ENCODE measurements around the gene SLAMF9.

SLAMF9 gene

DNA sequence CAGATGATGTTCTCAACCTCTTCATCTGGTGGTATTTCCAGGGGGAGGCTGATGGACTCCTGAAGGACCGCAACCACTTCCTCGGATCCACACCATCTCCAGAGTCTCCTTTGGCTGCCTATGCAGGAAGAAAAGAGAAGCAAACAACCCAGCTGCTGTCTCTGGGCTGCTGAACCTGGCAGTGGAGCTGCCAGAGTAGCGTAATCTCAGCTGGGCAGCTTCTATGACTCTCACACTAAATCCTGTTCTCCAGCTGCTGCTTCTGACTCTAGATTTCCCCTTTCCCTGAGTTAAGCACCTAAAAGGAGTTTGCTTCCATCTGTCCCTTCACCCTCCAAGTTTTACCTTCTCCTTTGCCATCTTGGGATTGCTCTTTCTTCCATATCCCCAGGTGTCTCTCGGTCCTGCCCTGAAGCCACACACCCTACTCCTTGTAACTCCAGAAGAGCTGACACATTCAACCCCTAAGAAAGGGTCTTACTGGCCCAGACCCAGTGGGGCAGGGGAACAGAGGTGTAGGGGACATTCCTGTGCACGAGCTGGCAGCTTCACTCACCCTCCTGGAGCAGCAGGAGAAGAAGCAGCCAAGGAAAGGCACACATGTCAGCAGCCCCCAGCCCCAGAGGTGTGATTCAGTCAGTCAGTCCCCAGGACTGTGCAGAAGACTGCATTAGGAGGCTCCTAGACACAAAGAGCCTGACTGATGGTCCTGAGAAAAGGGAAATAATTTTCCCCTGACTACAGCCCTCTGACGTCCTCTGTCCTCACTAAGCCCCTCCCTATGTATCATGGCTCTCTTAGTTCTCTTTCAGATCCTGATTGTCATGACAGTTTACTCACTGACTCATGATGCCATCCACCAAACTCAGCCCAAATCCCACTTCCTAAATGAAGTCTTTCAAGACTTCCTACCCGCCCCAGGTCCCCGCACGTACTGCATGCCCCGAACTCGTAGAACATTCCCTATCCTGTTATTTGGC, at the start of gene SLAMF9:
TSS of gene SLAMF9 (minus strand) at position 702 of the 980 bp plus-strand sequence. CDS start at position 602, 100 bp downstream.
- TF ChIP-seq, protein P1, sequence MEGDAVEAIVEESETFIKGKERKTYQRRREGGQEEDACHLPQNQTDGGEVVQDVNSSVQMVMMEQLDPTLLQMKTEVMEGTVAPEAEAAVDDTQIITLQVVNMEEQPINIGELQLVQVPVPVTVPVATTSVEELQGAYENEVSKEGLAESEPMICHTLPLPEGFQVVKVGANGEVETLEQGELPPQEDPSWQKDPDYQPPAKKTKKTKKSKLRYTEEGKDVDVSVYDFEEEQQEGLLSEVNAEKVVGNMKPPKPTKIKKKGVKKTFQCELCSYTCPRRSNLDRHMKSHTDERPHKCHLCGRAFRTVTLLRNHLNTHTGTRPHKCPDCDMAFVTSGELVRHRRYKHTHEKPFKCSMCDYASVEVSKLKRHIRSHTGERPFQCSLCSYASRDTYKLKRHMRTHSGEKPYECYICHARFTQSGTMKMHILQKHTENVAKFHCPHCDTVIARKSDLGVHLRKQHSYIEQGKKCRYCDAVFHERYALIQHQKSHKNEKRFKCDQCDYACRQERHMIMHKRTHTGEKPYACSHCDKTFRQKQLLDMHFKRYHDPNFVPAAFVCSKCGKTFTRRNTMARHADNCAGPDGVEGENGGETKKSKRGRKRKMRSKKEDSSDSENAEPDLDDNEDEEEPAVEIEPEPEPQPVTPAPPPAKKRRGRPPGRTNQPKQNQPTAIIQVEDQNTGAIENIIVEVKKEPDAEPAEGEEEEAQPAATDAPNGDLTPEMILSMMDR (IDR thresholded peaks at IDR 0.05; ENCODE audit: insufficient read depth, low read length, missing control alignments) = no peak
- DNase-seq (ENCODE audit: low read depth, low spot score) = no peak
- no peak within 1 kb of the TSS for H3K4me3 ChIP-seq (ENCODE audit: low read depth, low read length)
- ChIA-PET CTCF (interaction anchor here (1.0 to 14.9 kb wide), 5 partner anchors 8 to 155 kb away, joined by 3 to 220 read pairs (median 17); partner anchors contain the start of gene IGSF9), POLR2A (no interaction called here)

DNA sequence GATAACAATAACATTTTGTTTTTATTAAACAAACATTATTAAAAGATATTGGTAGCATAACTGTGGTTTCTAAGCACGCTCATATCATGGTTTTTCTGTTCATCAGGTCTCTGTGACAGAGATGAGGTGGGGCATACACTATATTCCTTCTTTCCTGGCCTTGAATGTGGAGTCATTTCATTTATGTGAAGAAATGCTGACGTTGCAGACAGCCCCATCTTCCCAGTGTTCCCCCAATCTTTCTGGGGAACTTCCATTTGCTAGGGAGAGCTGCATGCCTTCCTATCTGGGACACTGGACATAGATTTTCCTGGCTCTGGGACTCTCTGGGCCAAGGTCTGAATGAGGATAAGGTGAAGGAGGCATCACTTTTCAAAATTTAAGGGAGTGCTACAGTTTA, 47.4 kb upstream of the SLAMF9 start:
- POLR2A ChIA-PET = no interaction called here
- no peak overlapping the region for H3K4me3 ChIP-seq (ENCODE audit: low read depth, low read length)
- CTCF ChIA-PET = interaction anchor here (1.0 to 23.4 kb wide), 9 partner anchors 9 to 202 kb away, joined by 3 to 1031 read pairs (median 4); partner anchors contain the start of genes IGSF9, PIGM and TAGLN2
- DNase-seq (ENCODE audit: low read depth, low spot score) = no peak
- TF ChIP-seq, protein P1 (IDR thresholded peaks at IDR 0.05; ENCODE audit: insufficient read depth, low read length, missing control alignments) = no peak

- CTCF ChIA-PET = interaction anchor here (1.2 to 23.4 kb wide), 5 partner anchors 9 to 200 kb away, joined by 3 to 1031 read pairs (median 6); partner anchors contain the start of gene TAGLN2
- POLR2A ChIA-PET = interaction anchor here (1.2 kb wide), 1 partner anchor 74 kb away, joined by 5 read pairs; the partner anchor contains the start of gene TAGLN2
- TF ChIP-seq, protein P1 (IDR thresholded peaks at IDR 0.05; ENCODE audit: insufficient read depth, low read length, missing control alignments) = no peak
- DNase-seq (ENCODE audit: low read depth, low spot score) = no peak
- no peak overlapping the region for H3K4me3 ChIP-seq (ENCODE audit: low read depth, low read length)
Observed at GRCh38 chr1:159999204-159999603, 45.2 kb upstream of the SLAMF9 start.

GRCh38 chr1:159996653-159997052, 42.6 kb upstream of the SLAMF9 start:
- ChIA-PET CTCF (interaction anchor here (11.3 kb wide), 1 partner anchor 10 kb away, joined by 164 read pairs; no protein-coding TSS in a partner anchor), POLR2A (interaction anchor here (0.6 to 1.6 kb wide), 2 partner anchors 58 to 72 kb away, joined by 3 to 5 read pairs; partner anchors contain the start of gene TAGLN2)
- TF ChIP-seq, protein P1 (IDR thresholded peaks at IDR 0.05; ENCODE audit: insufficient read depth, low read length, missing control alignments) = no peak
- DNase-seq (ENCODE audit: low read depth, low spot score) = peak; percentile 83
- no peak overlapping the region for H3K4me3 ChIP-seq (ENCODE audit: low read depth, low read length)

DNA sequence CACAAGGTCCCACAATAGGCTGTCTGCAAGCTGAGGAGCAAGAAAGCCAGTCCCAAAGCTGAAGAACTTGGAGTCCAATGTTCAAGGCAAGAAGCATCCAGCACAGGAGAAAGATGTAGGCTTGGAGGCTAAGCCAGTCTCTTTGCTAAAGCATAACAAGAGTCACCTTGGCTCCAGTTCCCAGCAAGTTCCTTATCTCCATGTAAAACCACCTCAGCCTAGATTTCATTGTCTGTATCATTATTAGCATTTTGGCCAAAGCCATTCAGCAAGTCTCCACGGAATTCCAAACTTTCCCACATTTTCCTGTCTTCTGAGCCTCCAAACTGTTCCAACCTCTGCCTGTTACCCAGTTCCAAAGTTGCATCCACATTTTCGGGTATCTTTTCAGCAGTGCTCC, 40.9 kb upstream of the SLAMF9 start:
- H3K4me3 ChIP-seq (ENCODE audit: low read depth, low read length) = no peak overlapping the region
- ChIA-PET CTCF (interaction anchor here (2.2 to 11.3 kb wide), 2 partner anchors 12 to 58 kb away, joined by 6 to 164 read pairs; no protein-coding TSS in a partner anchor), POLR2A (no interaction called here)
- DNase-seq (ENCODE audit: low read depth, low spot score) = no peak
- TF ChIP-seq, protein P1 (IDR thresholded peaks at IDR 0.05; ENCODE audit: insufficient read depth, low read length, missing control alignments) = no peak

DNA sequence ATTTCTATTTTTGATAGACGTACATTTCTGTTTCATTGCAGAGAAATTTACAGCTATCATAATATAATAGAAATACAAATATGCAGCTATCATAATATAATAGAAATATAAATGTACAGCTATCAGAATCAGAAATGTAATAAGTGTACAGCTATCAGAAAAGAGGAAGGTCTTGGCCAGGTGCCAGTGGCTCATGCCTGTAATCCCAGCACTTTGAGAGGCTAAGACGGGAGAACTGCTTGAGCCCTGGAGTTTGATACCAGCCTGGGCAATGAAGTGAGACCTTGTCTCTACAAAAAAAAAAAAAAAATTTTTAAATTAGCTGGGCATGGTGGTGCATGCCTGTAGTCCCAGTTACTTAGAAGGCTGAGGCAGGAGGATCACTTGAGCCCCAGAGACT, 39.9 kb upstream of the SLAMF9 start:
- TF ChIP-seq, protein P1 (IDR thresholded peaks at IDR 0.05; ENCODE audit: insufficient read depth, low read length, missing control alignments) = no peak

More for the DNA sequence above, 39.9 kb upstream of the SLAMF9 start:
- ChIA-PET POLR2A (no interaction called here), CTCF (interaction anchor here (2.2 to 11.3 kb wide), 2 partner anchors 12 to 57 kb away, joined by 6 to 164 read pairs; no protein-coding TSS in a partner anchor)
- DNase-seq (ENCODE audit: low read depth, low spot score) = no peak
- no peak overlapping the region for H3K4me3 ChIP-seq (ENCODE audit: low read depth, low read length)
